ENCODE results near the gene EPB41L5. TPM values are rescaled to one million over a fixed set of nuclear protein-coding genes. Genes with fewer than 3 reads are reported as not detected.
A peak's percentile ranks its signal among the peaks of the same experiment; 100 is the strongest.

The EPB41L5 gene
- total RNA-seq, 1 donor from 2014 or later: 27.0 TPM

DNA sequence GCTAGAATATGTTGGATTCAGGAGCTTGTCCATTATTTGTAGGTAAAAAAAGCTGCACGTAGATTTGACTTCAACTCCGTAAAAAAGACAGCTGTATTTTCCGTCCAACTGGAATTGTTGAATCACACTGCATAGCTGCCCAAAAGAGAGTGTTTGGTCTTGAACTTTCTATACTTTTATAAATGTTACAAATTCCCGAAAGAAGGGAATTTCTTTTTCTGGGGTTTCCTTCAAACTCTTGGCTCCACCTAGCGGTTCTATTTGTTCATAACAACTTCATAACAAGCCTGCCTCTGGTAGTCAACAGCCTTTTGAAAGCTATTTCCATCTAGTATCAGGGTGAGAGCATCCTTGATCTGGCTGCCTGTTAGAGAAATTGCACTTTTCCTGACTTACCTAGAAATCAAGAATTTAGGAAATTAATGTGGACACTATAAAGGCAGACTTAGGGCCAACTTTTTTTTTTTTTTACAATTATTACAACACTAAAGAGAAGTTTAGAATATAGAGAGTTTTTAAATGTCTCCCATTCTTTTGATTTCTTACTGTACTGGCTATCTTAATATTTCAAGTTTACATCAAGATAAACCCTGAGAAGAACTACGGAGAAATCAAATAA, 162.2 kb downstream of the EPB41L5 start:
- DNase-seq (ENCODE audit: low read depth): peak; percentile 19
- no peak overlapping the region for H3K4me3 ChIP-seq (ENCODE audit: low read depth, low read length)
- TF ChIP-seq, protein P1, sequence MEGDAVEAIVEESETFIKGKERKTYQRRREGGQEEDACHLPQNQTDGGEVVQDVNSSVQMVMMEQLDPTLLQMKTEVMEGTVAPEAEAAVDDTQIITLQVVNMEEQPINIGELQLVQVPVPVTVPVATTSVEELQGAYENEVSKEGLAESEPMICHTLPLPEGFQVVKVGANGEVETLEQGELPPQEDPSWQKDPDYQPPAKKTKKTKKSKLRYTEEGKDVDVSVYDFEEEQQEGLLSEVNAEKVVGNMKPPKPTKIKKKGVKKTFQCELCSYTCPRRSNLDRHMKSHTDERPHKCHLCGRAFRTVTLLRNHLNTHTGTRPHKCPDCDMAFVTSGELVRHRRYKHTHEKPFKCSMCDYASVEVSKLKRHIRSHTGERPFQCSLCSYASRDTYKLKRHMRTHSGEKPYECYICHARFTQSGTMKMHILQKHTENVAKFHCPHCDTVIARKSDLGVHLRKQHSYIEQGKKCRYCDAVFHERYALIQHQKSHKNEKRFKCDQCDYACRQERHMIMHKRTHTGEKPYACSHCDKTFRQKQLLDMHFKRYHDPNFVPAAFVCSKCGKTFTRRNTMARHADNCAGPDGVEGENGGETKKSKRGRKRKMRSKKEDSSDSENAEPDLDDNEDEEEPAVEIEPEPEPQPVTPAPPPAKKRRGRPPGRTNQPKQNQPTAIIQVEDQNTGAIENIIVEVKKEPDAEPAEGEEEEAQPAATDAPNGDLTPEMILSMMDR (conservative IDR thresholded peaks at IDR 0.05; ENCODE audit: low read depth, low read length): peak; percentile 81

DNA sequence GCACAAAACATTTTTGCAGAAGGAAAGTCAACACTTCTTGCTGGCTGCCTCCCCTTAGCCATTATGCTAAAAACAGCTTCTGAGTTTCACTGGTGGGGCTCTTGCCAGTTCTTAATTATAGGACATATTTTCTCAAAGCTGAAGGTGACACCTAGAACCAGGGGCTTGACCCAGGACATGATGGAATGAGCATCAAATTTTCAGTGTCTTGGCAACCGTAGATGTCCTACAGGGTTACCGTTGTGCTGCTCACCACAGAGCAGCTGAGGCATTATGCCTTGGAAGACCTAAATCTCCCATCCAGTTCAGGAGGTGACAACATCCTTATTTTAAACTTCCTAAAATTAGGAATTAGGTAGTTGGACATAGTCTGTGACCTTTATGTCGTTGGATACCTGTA, 163.6 kb downstream of the EPB41L5 start:
- H3K4me3 ChIP-seq (ENCODE audit: low read depth, low read length): no peak overlapping the region
- TF ChIP-seq, protein P1 (conservative IDR thresholded peaks at IDR 0.05; ENCODE audit: low read depth, low read length): no peak
- no peak for DNase-seq (ENCODE audit: low read depth)

DNA sequence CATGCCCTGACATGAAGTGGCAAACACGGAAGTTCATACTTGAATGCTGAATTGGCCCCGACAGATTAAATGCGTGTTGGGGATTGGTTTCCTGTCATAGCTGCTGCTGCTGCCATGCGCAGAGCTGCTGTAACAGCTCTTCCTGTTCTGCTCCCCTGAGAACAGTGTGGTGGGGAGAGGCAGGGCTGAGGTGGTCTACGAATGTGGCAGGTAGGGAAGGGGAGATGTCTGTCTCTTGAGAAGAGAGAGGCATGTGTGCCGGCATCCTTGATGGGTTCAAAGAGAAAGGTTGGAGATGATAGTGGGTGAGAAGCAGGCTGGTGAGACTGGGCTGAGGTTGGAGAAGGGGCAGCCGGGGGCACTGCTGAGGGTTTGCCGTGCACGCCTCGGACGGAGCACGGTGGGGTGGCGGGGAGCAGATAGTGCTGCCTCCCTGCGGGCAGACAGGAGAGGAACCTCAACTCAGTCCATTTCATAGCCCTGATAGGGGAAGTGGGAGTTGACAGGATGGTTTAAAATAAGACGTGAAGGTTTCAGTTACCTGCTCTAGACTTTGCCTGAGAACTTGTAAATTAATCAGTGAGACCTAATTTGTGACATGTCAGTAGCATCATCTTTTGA, 164.2 kb downstream of the EPB41L5 start:
- no peak for DNase-seq (ENCODE audit: low read depth)
- TF ChIP-seq, protein P1 (conservative IDR thresholded peaks at IDR 0.05; ENCODE audit: low read depth, low read length): no peak
- no peak overlapping the region for H3K4me3 ChIP-seq (ENCODE audit: low read depth, low read length)

DNA sequence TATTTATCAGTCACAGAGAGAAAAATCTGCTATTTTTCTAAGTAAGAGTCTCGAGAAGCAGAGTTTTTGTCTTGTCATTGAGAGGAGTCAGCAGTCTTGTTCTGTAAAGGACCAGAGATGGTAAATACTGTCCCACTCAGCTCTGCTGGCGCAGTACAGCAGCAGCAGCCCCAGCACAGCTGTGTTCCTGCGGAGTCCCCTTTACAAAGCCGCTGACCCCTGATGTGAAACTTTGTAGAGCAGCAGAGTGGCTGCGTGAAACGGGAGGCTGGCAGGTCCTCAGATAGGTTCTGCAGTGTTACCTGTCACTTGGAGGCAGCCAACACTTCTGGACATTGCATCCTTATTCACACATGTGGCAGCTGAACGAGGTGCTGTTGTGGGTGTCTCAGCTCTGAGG, 165.1 kb downstream of the EPB41L5 start:
- TF ChIP-seq, protein P1 (conservative IDR thresholded peaks at IDR 0.05; ENCODE audit: low read depth, low read length): no peak
- DNase-seq (ENCODE audit: low read depth): no peak
- H3K4me3 ChIP-seq (ENCODE audit: low read depth, low read length): no peak overlapping the region

DNA sequence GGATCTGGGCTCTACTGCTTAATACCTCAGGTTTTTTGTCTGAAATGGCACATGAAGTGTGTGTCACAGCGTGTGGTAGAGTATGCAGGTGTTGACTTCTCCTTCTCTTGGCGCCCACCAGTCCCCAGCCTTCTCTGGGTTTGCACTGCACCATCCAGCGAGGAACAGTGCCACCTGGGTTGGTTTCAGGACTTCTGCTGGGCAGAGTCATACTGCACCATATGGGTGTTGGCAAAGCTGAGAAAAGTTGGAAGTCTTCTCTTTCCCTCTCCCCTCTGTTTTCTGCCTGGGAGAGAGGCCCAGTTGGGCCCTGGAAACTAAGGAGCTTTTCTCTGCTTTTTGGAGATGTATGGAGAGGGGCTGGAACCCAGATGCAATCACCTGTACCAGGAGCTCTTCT, 166.5 kb downstream of the EPB41L5 start:
- H3K4me3 ChIP-seq (ENCODE audit: low read depth, low read length): no peak overlapping the region
- TF ChIP-seq, protein P1 (conservative IDR thresholded peaks at IDR 0.05; ENCODE audit: low read depth, low read length): no peak

DNA sequence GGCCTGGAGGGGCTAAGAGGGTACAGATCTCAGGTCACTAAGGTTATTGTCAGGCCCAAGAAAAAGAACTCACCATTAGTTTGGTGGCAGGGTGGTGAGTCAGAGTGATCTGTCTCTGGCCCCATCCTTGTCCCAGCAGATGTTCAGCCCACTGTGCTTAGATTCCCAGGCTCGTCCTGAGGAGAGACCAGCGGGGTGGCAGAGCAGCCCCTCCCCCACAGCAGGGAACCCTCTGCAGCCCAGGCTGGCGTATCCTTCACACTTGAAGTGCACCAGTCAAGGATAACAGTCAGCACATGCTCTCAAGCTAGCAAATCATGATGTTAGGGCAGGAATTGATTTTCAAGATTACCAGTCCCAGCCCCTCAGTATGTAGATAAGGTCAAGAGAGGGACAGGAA, 167.2 kb downstream of the EPB41L5 start:
- H3K4me3 ChIP-seq (ENCODE audit: low read depth, low read length): no peak overlapping the region

More for the DNA sequence above, 166.5 kb downstream of the EPB41L5 start:
- no peak for DNase-seq (ENCODE audit: low read depth)

More for the DNA sequence above, 167.2 kb downstream of the EPB41L5 start:
- TF ChIP-seq, protein P1 (conservative IDR thresholded peaks at IDR 0.05; ENCODE audit: low read depth, low read length): no peak
- DNase-seq (ENCODE audit: low read depth): no peak

Data from epithelial cell of proximal tubule (primary cell).